HepG2 (cell line): ENCODE data around the gene NACC2. TPM values are rescaled to one million over a fixed set of nuclear protein-coding genes. Genes with fewer than 3 reads are reported as not detected.

Source experiments
- AFF4 ChIP-seq: sonication (generic); formaldehyde crosslinking; IDR thresholded peaks from 2 replicates; pipeline ENCODE4 v1.4.0; 2020; ENCODE audit warnings: missing genetic modification reagents
- DR1 ChIP-seq: sonication (generic); formaldehyde crosslinking; IDR thresholded peaks from 2 replicates; pipeline ENCODE4 v1.8.0; 2021; ENCODE audit warnings: mild to moderate bottlenecking, missing genetic modification reagents, inconsistent platforms
- GABPA ChIP-seq, 2 experiments: IDR thresholded peaks; 2 replicates each; pipeline ENCODE4 v1.6.1; 2011 to 2016; ENCODE audit warnings: low read depth in 2 of 2, low read length in 1 of 2, missing biosample characterization in 1 of 2, missing genetic modification characterization in 1 of 2
- HNRNPH1 ChIP-seq: fragments of 200-400 bp; formaldehyde crosslinking; optimal IDR thresholded peaks from 2 replicates; pipeline ENCODE3; 2017; ENCODE audit warnings: mild to moderate bottlenecking, low read depth, low read length
- KDM1A ChIP-seq: IDR thresholded peaks from 2 replicates; pipeline ENCODE4 v1.6.1; 2016; ENCODE audit warnings: missing compliant biosample characterization
- NFKB2 ChIP-seq: sonication (generic); formaldehyde crosslinking; IDR thresholded peaks from 2 replicates; pipeline ENCODE4 v1.4.0; 2020; ENCODE audit warnings: missing genetic modification reagents, borderline replicate concordance
- NPAS2 ChIP-seq: sonication (generic); formaldehyde crosslinking; IDR thresholded peaks from 2 replicates; pipeline ENCODE4 v1.8.0; 2022; ENCODE audit warnings: mild to moderate bottlenecking, missing genetic modification reagents, borderline replicate concordance
- TAF1 ChIP-seq: sonication (generic); formaldehyde crosslinking; IDR thresholded peaks from 2 replicates; pipeline ENCODE4 v1.4.0; 2020; ENCODE audit warnings: missing genetic modification reagents
- TFDP1 ChIP-seq: IDR thresholded peaks from 2 replicates; pipeline ENCODE4 v1.6.1; 2016; ENCODE audit warnings: missing compliant biosample characterization, missing genetic modification reagents, borderline replicate concordance
- ZC3H4 ChIP-seq: sonication (generic); formaldehyde crosslinking; IDR thresholded peaks from 2 replicates; pipeline ENCODE4 v1.4.0; 2020; ENCODE audit warnings: missing genetic modification reagents, borderline replicate concordance
- ZFP91 ChIP-seq: sonication (generic); formaldehyde crosslinking; IDR thresholded peaks from 2 replicates; pipeline ENCODE4 v1.9.0; 2022; ENCODE audit warnings: missing genetic modification reagents, mild to moderate bottlenecking, borderline replicate concordance
- polyA plus RNA-seq, 8 experiments: library from polyadenylated mRNA; depleted of rRNA in 3 of 8; stranded (reverse) in 7 of 8; unstranded in 1 of 8; fragments of >200 nt; fragmentation: Illumina TruSeq in 4 of 8; extraction: Trizol in 4 of 8; gene quantifications; 2 replicates each; pipeline versions ENCODE4 v1.2.1 to v1.2.3, GENCODE V29; 2011 to 2016; ENCODE audit warnings: low read depth in 4 of 8, missing spikeins in 1 of 8, mixed read lengths in 1 of 8; ENCODE audit not compliant: insufficient read depth in 1 of 8
- total RNA-seq, 5 experiments: library from RNA; depleted of rRNA; stranded (reverse); fragments of >200 nt; fragmentation: Illumina TruSeq; extraction: Trizol; gene quantifications; 2 replicates each; pipeline ENCODE4 v1.2.3, GENCODE V29; 2016; ENCODE audit warnings: low read depth in 1 of 5
- TF ChIP-seq, protein P1 (sequence below): sonication (generic); formaldehyde crosslinking; IDR thresholded peaks from 2 replicates; pipeline ENCODE4 v1.9.0; 2022; ENCODE audit warnings: low read depth, missing genetic modification reagents
- TF ChIP-seq, protein P2 (sequence below): sonication (generic); formaldehyde crosslinking; IDR thresholded peaks from 2 replicates; pipeline ENCODE4 v1.9.0; 2021; ENCODE audit warnings: missing genetic modification reagents, borderline replicate concordance

The NACC2 gene
- total and polyA plus RNA-seq, 2 of the 13 experiments (the other 11 are each of a cell fraction or from before 2014, with no cell fraction given), result 5.9 to 12.3 TPM

- TF ChIP-seq NPAS2 (CRISPR knock-in tag) (no peak), TFDP1 (CRISPR knock-in tag) (peak; percentile 61; the same call in 1 of the 2 replicates), TAF1 (CRISPR knock-in tag) (peak; percentile 40; the same call in 1 of the 2 replicates), NFKB2 (CRISPR knock-in tag) (peak; percentile 59; the same call in 1 of the 2 replicates), HNRNPH1 (no peak), AFF4 (CRISPR knock-in tag) (no peak; the same call in 1 of the 2 replicates), GABPA (IDR thresholded peaks at IDR 0.05; ENCODE audit: low read depth, low read length) (no peak), GABPA (CRISPR knock-in tag; IDR thresholded peaks at IDR 0.05; ENCODE audit: low read depth) (no peak), KDM1A (CRISPR knock-in tag) (no peak), ZC3H4 (no peak), DR1 (no peak), ZFP91 (CRISPR knock-in tag) (peak; percentile 45)
- TF ChIP-seq, protein P1, sequence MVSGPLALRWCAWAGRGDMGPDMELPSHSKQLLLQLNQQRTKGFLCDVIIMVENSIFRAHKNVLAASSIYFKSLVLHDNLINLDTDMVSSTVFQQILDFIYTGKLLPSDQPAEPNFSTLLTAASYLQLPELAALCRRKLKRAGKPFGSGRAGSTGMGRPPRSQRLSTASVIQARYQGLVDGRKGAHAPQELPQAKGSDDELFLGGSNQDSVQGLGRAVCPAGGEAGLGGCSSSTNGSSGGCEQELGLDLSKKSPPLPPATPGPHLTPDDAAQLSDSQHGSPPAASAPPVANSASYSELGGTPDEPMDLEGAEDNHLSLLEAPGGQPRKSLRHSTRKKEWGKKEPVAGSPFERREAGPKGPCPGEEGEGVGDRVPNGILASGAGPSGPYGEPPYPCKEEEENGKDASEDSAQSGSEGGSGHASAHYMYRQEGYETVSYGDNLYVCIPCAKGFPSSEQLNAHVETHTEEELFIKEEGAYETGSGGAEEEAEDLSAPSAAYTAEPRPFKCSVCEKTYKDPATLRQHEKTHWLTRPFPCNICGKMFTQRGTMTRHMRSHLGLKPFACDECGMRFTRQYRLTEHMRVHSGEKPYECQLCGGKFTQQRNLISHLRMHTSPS (CRISPR knock-in tag), result no peak
- TF ChIP-seq, protein P2, sequence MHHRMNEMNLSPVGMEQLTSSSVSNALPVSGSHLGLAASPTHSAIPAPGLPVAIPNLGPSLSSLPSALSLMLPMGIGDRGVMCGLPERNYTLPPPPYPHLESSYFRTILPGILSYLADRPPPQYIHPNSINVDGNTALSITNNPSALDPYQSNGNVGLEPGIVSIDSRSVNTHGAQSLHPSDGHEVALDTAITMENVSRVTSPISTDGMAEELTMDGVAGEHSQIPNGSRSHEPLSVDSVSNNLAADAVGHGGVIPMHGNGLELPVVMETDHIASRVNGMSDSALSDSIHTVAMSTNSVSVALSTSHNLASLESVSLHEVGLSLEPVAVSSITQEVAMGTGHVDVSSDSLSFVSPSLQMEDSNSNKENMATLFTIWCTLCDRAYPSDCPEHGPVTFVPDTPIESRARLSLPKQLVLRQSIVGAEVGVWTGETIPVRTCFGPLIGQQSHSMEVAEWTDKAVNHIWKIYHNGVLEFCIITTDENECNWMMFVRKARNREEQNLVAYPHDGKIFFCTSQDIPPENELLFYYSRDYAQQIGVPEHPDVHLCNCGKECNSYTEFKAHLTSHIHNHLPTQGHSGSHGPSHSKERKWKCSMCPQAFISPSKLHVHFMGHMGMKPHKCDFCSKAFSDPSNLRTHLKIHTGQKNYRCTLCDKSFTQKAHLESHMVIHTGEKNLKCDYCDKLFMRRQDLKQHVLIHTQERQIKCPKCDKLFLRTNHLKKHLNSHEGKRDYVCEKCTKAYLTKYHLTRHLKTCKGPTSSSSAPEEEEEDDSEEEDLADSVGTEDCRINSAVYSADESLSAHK (CRISPR knock-in tag), result no peak
Observed at GRCh38 chr9:136093995-136094881, 851 bp downstream of the NACC2 start (continued).
